K562 (cell line): ENCODE measurements around the gene RABGAP1L. TPM values are rescaled to one million over a fixed set of nuclear protein-coding genes. Genes with fewer than 3 reads are reported as not detected.

Source experiments
- ATAC-seq: fragments of 200-7000 bp; cut with Tn5 transposase; 3 replicates; pipeline ENCODE4 v1.9.1; 2020; ENCODE audit warnings: moderate library complexity
- BruUV-seq: library from RNA; stranded (reverse); fragments of 400-500 nt; replicated peaks from 2 replicates; lab custom pipeline; 2021; lab: Mats Ljungman, UMichigan
- CTCF ChIA-PET: fragments of 300-600 bp; formaldehyde crosslinking; extraction: SDS; loops from one replicate; lab custom pipeline; 2021; ENCODE audit warnings: low intra/inter-chr PET ratio; lab: Yijun Ruan, JAX
- POLR2A ChIA-PET: fragments of 300-600, 350-650 bp; sonication (Branson Sonifier 250); formaldehyde crosslinking; extraction: SDS; loops from one replicate; lab custom pipeline; 2021; ENCODE audit warnings: antibody characterized with exemption, inconsistent platforms; lab: Yijun Ruan, JAX
- DNase-seq, 4 experiments: peaks; one replicate each; pipeline versions ENCODE4 v3.0.0 to v3.0.0-alpha.2; 2011 to 2018; ENCODE audit warnings: low spot score in 3 of 4, mixed read lengths in 3 of 4; ENCODE audit errors: extremely low read depth in 1 of 4
- FAIRE-seq: peaks from 2 replicates; lab custom pipeline; 2011; peaks lifted over from hg19 to GRCh38; lab: Jason Lieb, UNC
- H2AFZ ChIP-seq: 2 replicates; pipeline ENCODE4 v1.6.0; 2011; ENCODE audit warnings: low read depth, low read length, control low read depth, inconsistent platforms
- H3K27ac ChIP-seq: fragments of 200-600 bp; 3 replicates; pipeline ENCODE4 v1.8.0; 2011; ENCODE audit warnings: low read depth, mild to moderate bottlenecking, control low read depth, inconsistent platforms, low read length, moderate library complexity, mixed read lengths; ENCODE audit errors: extremely low read depth
- H3K27me3 ChIP-seq, 2 experiments: fragments of 300-600 bp in 1 of 2; 2 replicates in 1 of 2; 3 replicates in 1 of 2; pipeline versions ENCODE4 v1.6.0 to v1.8.0; 2011; ENCODE audit warnings: inconsistent platforms in 2 of 2, low read length in 2 of 2, mild to moderate bottlenecking in 1 of 2, mixed read lengths in 1 of 2, moderate library complexity in 1 of 2; ENCODE audit not compliant: control insufficient read depth in 2 of 2, insufficient read depth in 2 of 2
- H3K36me3 ChIP-seq: fragments of 300-600 bp; 3 replicates; pipeline ENCODE4 v1.8.0; 2011; ENCODE audit warnings: mild to moderate bottlenecking, low read length, inconsistent platforms; ENCODE audit not compliant: control insufficient read depth, insufficient read depth
- H3K4me1 ChIP-seq, 2 experiments: fragments of 200-600 bp in 1 of 2; replicated peaks in 1 of 2; 2 replicates in 1 of 2; 3 replicates in 1 of 2; pipeline versions ENCODE4 v1.5.1 to v1.8.0; 2011; ENCODE audit warnings: inconsistent platforms in 2 of 2, low read length in 2 of 2, mild to moderate bottlenecking in 1 of 2, mixed read lengths in 1 of 2, moderate library complexity in 1 of 2; ENCODE audit not compliant: control insufficient read depth in 2 of 2, insufficient read depth in 2 of 2
- H3K4me2 ChIP-seq: 2 replicates; pipeline ENCODE4 v1.6.1; 2011; ENCODE audit warnings: low read length, control low read depth, inconsistent platforms, mixed read lengths; ENCODE audit not compliant: insufficient read depth
- H3K4me3 ChIP-seq: fragments of 200-600 bp; sonication (generic), shearing (Covaris generic); 2 replicates; pipeline ENCODE4 v1.5.1; 2016; ENCODE audit warnings: control low read depth, inconsistent platforms
- H3K79me2 ChIP-seq: fragments of 200-600 bp; 3 replicates; pipeline ENCODE4 v1.8.0; 2011; ENCODE audit warnings: low read length, inconsistent platforms; ENCODE audit not compliant: control insufficient read depth, insufficient read depth
- H3K9ac ChIP-seq, 2 experiments: 2 replicates each; pipeline versions ENCODE4 v1.6.0 to v1.6.1; 2011; ENCODE audit warnings: low read depth in 2 of 2, low read length in 2 of 2, control low read depth in 1 of 2, inconsistent platforms in 1 of 2, mild to moderate bottlenecking in 1 of 2, mixed read lengths in 1 of 2; ENCODE audit not compliant: insufficient read depth in 1 of 2
- H3K9me1 ChIP-seq: one replicate; pipeline ENCODE4 v1.6.0; 2011; ENCODE audit warnings: inconsistent platforms, mild to moderate bottlenecking, low read length, moderate library complexity; ENCODE audit not compliant: control insufficient read depth, insufficient read depth
- H3K9me3 ChIP-seq: replicated peaks from 2 replicates; pipeline ENCODE4 v1.5.1; 2011; ENCODE audit warnings: low read depth, low read length, inconsistent platforms; ENCODE audit not compliant: control insufficient read depth, insufficient read depth
- H4K20me1 ChIP-seq: replicated peaks from 2 replicates; pipeline ENCODE4 v1.6.1; 2011; ENCODE audit warnings: low read length, inconsistent platforms, mixed read lengths; ENCODE audit not compliant: control insufficient read depth, insufficient read depth
- CBX3 ChIP-seq, 2 experiments: IDR thresholded peaks; 1 replicate in 1 of 2; 2 replicates in 1 of 2; pipeline ENCODE4 v1.6.1; 2012; ENCODE audit warnings: inconsistent platforms in 2 of 2, low read length in 2 of 2, borderline replicate concordance in 1 of 2, control low read depth in 1 of 2
- HDAC1 ChIP-seq, 2 experiments: fragments of 450-650 bp; IDR thresholded peaks; 2 replicates each; pipeline ENCODE4 v1.6.1; 2016 to 2017; ENCODE audit warnings: inconsistent platforms in 1 of 2, mild to moderate bottlenecking in 1 of 2, moderate library complexity in 1 of 2
- HLTF ChIP-seq: fragments of 450-650 bp; IDR thresholded peaks from 2 replicates; pipeline ENCODE4 v1.6.1; 2016
- TAF9B ChIP-seq: fragments of 450-650 bp; IDR thresholded peaks from 2 replicates; pipeline ENCODE4 v1.6.1; 2018; ENCODE audit warnings: mild to moderate bottlenecking; ENCODE audit not compliant: partially characterized antibody
- TRIM28 ChIP-seq: fragments of 450-650 bp; IDR thresholded peaks from 2 replicates; pipeline ENCODE4 v1.6.1; 2017
- ZNF583 ChIP-seq: fragments of 250-450 bp; sonication (Bioruptor Pico); IDR thresholded peaks from 2 replicates; pipeline ENCODE4 v1.4.0; 2020
- WGBS: fragments of 100-300 bp; shearing (Covaris generic); methylation state at CpG from one replicate; pipeline ENCODE4 v1.1.6; 2016; ENCODE audit warnings: low coverage, mixed read lengths; ENCODE audit not compliant: insufficient coverage; ENCODE audit errors: missing lambda C conversion rate; 5-methylcytosine and 5-hydroxymethylcytosine counted together
- in situ Hi-C: fragments of 300-500 bp; cut with MboI; formaldehyde crosslinking; loops from 4 replicates; pipeline ENCODE4 v1.15.0; 2018; ENCODE audit warnings: inconsistent platforms, mixed read lengths
- intact Hi-C: fragments of 100-400 bp; cut with micrococcal nuclease; formaldehyde crosslinking; loops from 2 replicates; pipeline ENCODE4 v1.14.2; 2022
- polyA plus RNA-seq, 8 experiments: library from polyadenylated mRNA; depleted of rRNA in 4 of 8; stranded (reverse) in 5 of 8; unstranded in 3 of 8; fragments of >200 nt; fragmentation: Nextera tagmentation in 2 of 8; fragmentation: Illumina TruSeq in 1 of 8; extraction: Ambion mirVana in 2 of 8; extraction: Trizol in 1 of 8; gene quantifications; 2 replicates each; pipeline versions ENCODE4 v1.2.1 to v1.2.3, GENCODE V29; 2011 to 2014; ENCODE audit warnings: inconsistent platforms in 1 of 8, missing spikeins in 1 of 8
- total RNA-seq, 7 experiments: library from RNA; depleted of rRNA in 6 of 7; stranded (reverse); fragments of >200 nt in 6 of 7; fragmentation: Illumina TruSeq in 2 of 7; extraction: Trizol in 2 of 7; gene quantifications; 2 replicates each; pipeline versions ENCODE4 v1.2.1 to v1.2.3, GENCODE V29; 2011 to 2021; ENCODE audit warnings: low replicate concordance in 1 of 7
- TF ChIP-seq, protein P1 (sequence below): fragments of 450-650 bp; IDR thresholded peaks from 2 replicates; pipeline ENCODE4 v1.6.1; 2016; ENCODE audit warnings: low read depth, mild to moderate bottlenecking, moderate library complexity
- TF ChIP-seq, protein P2 (sequence below): fragments of 450-650 bp; IDR thresholded peaks from 2 replicates; pipeline ENCODE4 v1.6.1; 2018; ENCODE audit warnings: mild to moderate bottlenecking, low read depth; ENCODE audit not compliant: partially characterized antibody

RABGAP1L gene
- total and polyA plus RNA-seq, 9 of the 15 experiments (the other 6 are each of a cell fraction or from before 2014, with no cell fraction given): 16.5 to 44.9 (median 26.7) TPM

DNA sequence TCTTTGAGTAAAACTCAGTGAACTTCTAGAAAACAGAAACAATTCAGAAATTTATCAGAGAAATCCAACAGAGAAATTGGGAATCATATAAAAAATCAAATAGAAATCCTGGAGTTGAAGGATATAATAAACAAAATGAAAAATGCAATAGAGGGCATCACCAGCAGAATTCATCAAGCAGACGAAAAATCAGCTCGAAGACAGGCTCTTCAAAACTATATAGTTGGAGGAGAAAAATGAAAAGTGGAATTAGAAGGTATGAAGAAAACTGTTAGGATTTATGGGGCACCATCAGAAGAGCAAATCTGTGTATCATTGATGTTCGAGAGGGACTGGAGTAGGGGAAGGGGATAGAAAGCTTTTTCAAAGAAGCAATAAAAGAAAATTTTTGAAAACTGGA, 167.0 kb downstream of the RABGAP1L start:
- ChIA-PET POLR2A (no interaction called here), CTCF (no interaction called here)
- intact Hi-C loops: no loop called here
- ATAC-seq (no peak), FAIRE-seq (no peak), DNase-seq (no peak)
- H4K20me1 ChIP-seq: no peaks in the 10 kb centered on the region
- H3K4me3 ChIP-seq: no peak overlapping the region
- WGBS: 70% methylated on average over 3 of the region's 3 CpGs
- no peaks in the 10 kb centered on the region for H3K79me2 ChIP-seq
- BruUV-seq: no TSS peak
- H3K27me3 ChIP-seq: no peaks in the 10 kb centered on the region; a peak in 1 of 5 replicates
- H3K9ac ChIP-seq: no peak overlapping the region
- H3K9me1 ChIP-seq: no peaks in the 10 kb centered on the region
- peaks cover 8% of the 10 kb centered on the region for H3K9me3 ChIP-seq
- TF ChIP-seq ZNF583 (CRISPR knock-in tag): peak; percentile 55; the same call in 1 of the 2 replicates
- no peak for TF ChIP-seq TAF9B
- 0 out of 2 replicates have a peak, but pooled peaks have one; percentile 40 for TF ChIP-seq TRIM28
- TF ChIP-seq, protein P1, sequence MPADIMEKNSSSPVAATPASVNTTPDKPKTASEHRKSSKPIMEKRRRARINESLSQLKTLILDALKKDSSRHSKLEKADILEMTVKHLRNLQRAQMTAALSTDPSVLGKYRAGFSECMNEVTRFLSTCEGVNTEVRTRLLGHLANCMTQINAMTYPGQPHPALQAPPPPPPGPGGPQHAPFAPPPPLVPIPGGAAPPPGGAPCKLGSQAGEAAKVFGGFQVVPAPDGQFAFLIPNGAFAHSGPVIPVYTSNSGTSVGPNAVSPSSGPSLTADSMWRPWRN: no peak
- TF ChIP-seq CBX3 (IDR thresholded peaks at IDR 0.05; ENCODE audit: borderline replicate concordance in 1 of 2, low read length in 2 of 2): peak in 1 of 2 experiments; percentile 31; a peak in 1 of 3 replicates
- TF ChIP-seq, protein P2, sequence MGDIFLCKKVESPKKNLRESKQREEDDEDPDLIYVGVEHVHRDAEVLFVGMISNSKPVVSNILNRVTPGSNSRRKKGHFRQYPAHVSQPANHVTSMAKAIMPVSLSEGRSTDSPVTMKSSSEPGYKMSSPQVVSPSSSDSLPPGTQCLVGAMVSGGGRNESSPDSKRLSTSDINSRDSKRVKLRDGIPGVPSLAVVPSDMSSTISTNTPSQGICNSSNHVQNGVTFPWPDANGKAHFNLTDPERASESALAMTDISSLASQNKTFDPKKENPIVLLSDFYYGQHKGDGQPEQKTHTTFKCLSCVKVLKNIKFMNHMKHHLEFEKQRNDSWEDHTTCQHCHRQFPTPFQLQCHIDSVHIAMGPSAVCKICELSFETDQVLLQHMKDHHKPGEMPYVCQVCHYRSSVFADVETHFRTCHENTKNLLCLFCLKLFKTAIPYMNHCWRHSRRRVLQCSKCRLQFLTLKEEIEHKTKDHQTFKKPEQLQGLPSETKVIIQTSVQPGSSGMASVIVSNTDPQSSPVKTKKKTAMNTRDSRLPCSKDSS: peak; percentile 64
- TF ChIP-seq HLTF: 0 out of 2 replicates have a peak, but pooled peaks have one; percentile 23
- no peak for TF ChIP-seq HDAC1 (IDR thresholded peaks at IDR 0.05)
- in situ Hi-C loops: no loop called here
- H3K4me1 ChIP-seq: no peaks in the 10 kb centered on the region
- H3K4me2 ChIP-seq: no peak overlapping the region
- no peak overlapping the region for H3K27ac ChIP-seq
- no peaks in the 10 kb centered on the region for H3K36me3 ChIP-seq
- H2AFZ ChIP-seq: no peak overlapping the region
